ENCODE results near the gene GRAMD1A.
"Not testable (repeated sequence)": the region's sequence is repeated elsewhere in the genome, so short reads cannot be mapped to it uniquely, and the experiment has no call there.

GRAMD1A gene

GRCh38 chr19:35000647-35001501, 751 bp downstream of the GRAMD1A start:
- no peak for TF ChIP-seq CTCF (IDR thresholded peaks at IDR 0.05; ENCODE audit: insufficient read depth, low read length, missing control alignments)
- no peak for DNase-seq (ENCODE audit: low read depth, low spot score)
- peak overlapping the region; percentile 73 for H3K4me3 ChIP-seq (ENCODE audit: low read depth, low read length)
- CTCF ChIA-PET: interaction anchor here (0.5 to 4.0 kb wide), 6 partner anchors 11 to 162 kb away, joined by 3 to 30 read pairs (median 7); no protein-coding TSS in a partner anchor
- POLR2A ChIA-PET: interaction anchor here (0.6 to 0.9 kb wide), 3 partner anchors 12 to 711 kb away, joined by 3 to 5 read pairs (median 3); no protein-coding TSS in a partner anchor

- DNase-seq (ENCODE audit: low read depth, low spot score): no peak
Observed at GRCh38 chr19:35002037-35002535, 2.0 kb downstream of the GRAMD1A start.

GRCh38 chr19:35004517-35005255, 4.6 kb downstream of the GRAMD1A start:
- no peak overlapping the region for H3K4me3 ChIP-seq (ENCODE audit: low read depth, low read length)
- TF ChIP-seq CTCF (IDR thresholded peaks at IDR 0.05; ENCODE audit: insufficient read depth, low read length, missing control alignments): no peak
- POLR2A ChIA-PET: interaction anchor here (0.6 kb wide), 1 partner anchor 500 kb away, joined by 6 read pairs; no protein-coding TSS in a partner anchor
- CTCF ChIA-PET: interaction anchor here (0.6 to 2.6 kb wide), 3 partner anchors 9 to 593 kb away, joined by 3 to 8 read pairs (median 3); no protein-coding TSS in a partner anchor
- DNase-seq (ENCODE audit: low read depth, low spot score): no peak

More at GRCh38 chr19:35002037-35002535, 2.0 kb downstream of the GRAMD1A start:
- CTCF ChIA-PET: interaction anchor here (1.1 to 4.0 kb wide), 5 partner anchors 10 to 42 kb away, joined by 3 to 30 read pairs (median 10); no protein-coding TSS in a partner anchor
- POLR2A ChIA-PET: no interaction called here
- TF ChIP-seq CTCF (IDR thresholded peaks at IDR 0.05; ENCODE audit: insufficient read depth, low read length, missing control alignments): no peak
- H3K4me3 ChIP-seq (ENCODE audit: low read depth, low read length): peak overlapping the region; percentile 16

GRCh38 chr19:35005256-35005977, 5.3 kb downstream of the GRAMD1A start:
- no peak overlapping the region for H3K4me3 ChIP-seq (ENCODE audit: low read depth, low read length)
- ChIA-PET POLR2A (no interaction called here), CTCF (interaction anchor here (0.6 to 4.3 kb wide), 5 partner anchors 9 to 592 kb away, joined by 3 to 31 read pairs (median 9); no protein-coding TSS in a partner anchor)
- no peak for TF ChIP-seq CTCF (IDR thresholded peaks at IDR 0.05; ENCODE audit: insufficient read depth, low read length, missing control alignments)
- DNase-seq (ENCODE audit: low read depth, low spot score): no peak

- H3K4me3 ChIP-seq (ENCODE audit: low read depth, low read length); DNase-seq (ENCODE audit: low read depth, low spot score); POLR2A ChIA-PET: not testable (repeated sequence)
- CTCF ChIA-PET: interaction anchor here (1.2 to 4.3 kb wide), 5 partner anchors 8 to 38 kb away, joined by 3 to 31 read pairs (median 9); no protein-coding TSS in a partner anchor
Observed at GRCh38 chr19:35006007-35006341, 5.9 kb downstream of the GRAMD1A start.

- ChIA-PET CTCF (interaction anchor here (1.2 to 4.3 kb wide), 5 partner anchors 8 to 39 kb away, joined by 3 to 31 read pairs (median 9); no protein-coding TSS in a partner anchor), POLR2A (no interaction called here)
- no peak overlapping the region for H3K4me3 ChIP-seq (ENCODE audit: low read depth, low read length)
- no peak for TF ChIP-seq CTCF (IDR thresholded peaks at IDR 0.05; ENCODE audit: insufficient read depth, low read length, missing control alignments)
- no peak for DNase-seq (ENCODE audit: low read depth, low spot score)
Observed at GRCh38 chr19:35006342-35006998, 6.3 kb downstream of the GRAMD1A start.
